ENCODE results near the gene GPHN.

GRCh38 chr14:66496911-66497310, 11.0 kb upstream of the GPHN start:
- TF ChIP-seq POLR2AphosphoS5 (IDR thresholded peaks at IDR 0.05): no peak
- TF ChIP-seq CTCF (IDR thresholded peaks at IDR 0.05): no peak
- no peak for TF ChIP-seq EP300 (IDR thresholded peaks at IDR 0.05)
